Renal pelvis (tissue), 4 donors: ENCODE results near the gene CTIF. TPM values are rescaled to one million over a fixed set of nuclear protein-coding genes. Genes with fewer than 3 reads are reported as not detected.

Experiments
- DNase-seq: peaks from one replicate; pipeline ENCODE4 v3.0.0-alpha.2; 2013
- polyA plus RNA-seq, 3 donors: library from polyadenylated mRNA; unstranded; fragments of 120-200 nt; gene quantifications; one replicate each; pipeline ENCODE4 v1.2.1, GENCODE V29; 2013; ENCODE audit not compliant: insufficient read length in 3 of 3

CTIF gene
- polyA plus RNA-seq, 3 donors: 21.1 to 23.7 (median 22.9) TPM

- DNase-seq: no peak
These were observed 210.9 kb downstream of the CTIF start for GRCh38 chr18:48749768-48750167.

- DNase-seq: no peak
These were observed 211.8 kb downstream of the CTIF start for GRCh38 chr18:48750485-48751175.

GRCh38 chr18:48751727-48752468, 213.1 kb downstream of the CTIF start:
- DNase-seq: no peak

- DNase-seq: no peak
These were observed 213.6 kb downstream of the CTIF start for GRCh38 chr18:48752478-48752877.

- DNase-seq: no peak
These were observed 214.1 kb downstream of the CTIF start for GRCh38 chr18:48752928-48753327.

- DNase-seq: no peak
These were observed 214.9 kb downstream of the CTIF start for GRCh38 chr18:48753691-48754090.

GRCh38 chr18:48754559-48754958, 215.7 kb downstream of the CTIF start:
- DNase-seq: no peak

GRCh38 chr18:48754993-48755473, 216.2 kb downstream of the CTIF start:
- DNase-seq: no peak

GRCh38 chr18:48756511-48757226, 217.8 kb downstream of the CTIF start:
- no peak for DNase-seq

- no peak for DNase-seq
These were observed 218.5 kb downstream of the CTIF start for GRCh38 chr18:48757367-48757766.

GRCh38 chr18:48757906-48758305, 219.1 kb downstream of the CTIF start:
- no peak for DNase-seq

GRCh38 chr18:48761582-48761981, 222.8 kb downstream of the CTIF start:
- DNase-seq: no peak

- DNase-seq: no peak
These were observed 223.2 kb downstream of the CTIF start for GRCh38 chr18:48762022-48762421.

- DNase-seq: no peak
These were observed 224.2 kb downstream of the CTIF start for GRCh38 chr18:48762836-48763718.

- DNase-seq: no peak
These were observed 224.9 kb downstream of the CTIF start for GRCh38 chr18:48763719-48764100.

- DNase-seq: no peak
These were observed 226.2 kb downstream of the CTIF start for GRCh38 chr18:48765053-48765452.

- no peak for DNase-seq
These were observed 227.2 kb downstream of the CTIF start for GRCh38 chr18:48766026-48766425.

GRCh38 chr18:48766487-48766886, 227.7 kb downstream of the CTIF start:
- DNase-seq: no peak

GRCh38 chr18:48767090-48767690, 228.4 kb downstream of the CTIF start:
- DNase-seq: peak; percentile 84

GRCh38 chr18:48769006-48769636, 230.3 kb downstream of the CTIF start:
- DNase-seq: no peak

GRCh38 chr18:48770243-48770642, 231.4 kb downstream of the CTIF start:
- DNase-seq: no peak
